ENCODE measurements around the gene OPN3. TPM values are rescaled to one million over a fixed set of nuclear protein-coding genes. Genes with fewer than 3 reads are reported as not detected.

OPN3 gene
- total and polyA plus RNA-seq, 2 of the 4 experiments (the other 2 are of a cell fraction): 16.4 to 21.9 TPM

DNA sequence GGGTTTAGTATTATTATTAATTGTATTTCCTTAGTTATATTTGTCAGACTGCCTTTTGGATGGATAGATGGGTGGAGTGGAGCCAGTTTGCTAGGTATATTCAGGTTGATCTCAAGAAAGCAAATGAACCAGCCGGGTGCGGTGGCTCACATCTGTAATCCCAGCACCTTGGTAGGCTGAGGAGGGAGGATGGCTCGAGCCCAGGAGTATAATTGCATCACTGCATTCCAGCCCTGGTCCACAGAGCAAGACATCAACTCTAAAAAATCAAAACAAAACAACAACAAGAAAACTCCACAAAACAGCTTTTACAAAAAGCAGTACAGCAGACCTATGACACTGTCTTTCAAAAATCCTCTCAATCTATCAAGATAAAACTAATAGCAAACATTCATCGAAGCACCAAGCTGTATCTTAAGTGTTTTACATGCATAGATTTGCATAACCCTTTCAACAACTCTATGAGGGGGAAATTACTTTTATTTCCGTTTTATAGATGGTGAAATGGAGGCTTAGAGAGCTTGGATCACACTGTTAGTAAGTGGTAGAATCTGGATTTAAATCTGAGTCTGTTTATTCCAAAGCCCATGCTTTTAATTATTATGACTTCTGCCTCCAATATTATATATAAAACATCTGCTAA lies 82.5 kb downstream of the OPN3 start:
- POLR2A ChIA-PET (ENCODE audit: unreplicated experiment): no interaction called here
- Histone ChIP-seq H3K4me3 (ENCODE audit: insufficient read depth, low read depth, low read length) (no peak overlapping the region), H3K4ac (ENCODE audit: low read depth, low read length) (no peak overlapping the region), H3K9me3 (ENCODE audit: control insufficient read depth, insufficient read depth, low read length) (no peaks in the 10 kb centered on the region), H3K9ac (ENCODE audit: low read depth, low read length) (no peak overlapping the region), H3K14ac (replicated peaks; ENCODE audit: low read depth, low read length) (no peak overlapping the region), H3K36me3 (ENCODE audit: control insufficient read depth, insufficient read depth, low read length) (no peaks in the 10 kb centered on the region), H2BK120ac (ENCODE audit: low read depth, low read length) (no peak overlapping the region), H3K27me3 (ENCODE audit: control insufficient read depth, insufficient read depth, low read length) (no peaks in the 10 kb centered on the region; the same call in 1 of the 2 replicates), H2BK5ac (ENCODE audit: low read depth, low read length, poor library complexity, severe bottlenecking) (no peak overlapping the region), H3K4me1 (ENCODE audit: control insufficient read depth, insufficient read depth, low read length) (no peaks in the 10 kb centered on the region), H3K23ac (ENCODE audit: low read depth, low read length) (no peak overlapping the region), H4K8ac (ENCODE audit: low read depth in 2 of 2, low read length in 2 of 2) (no peak overlapping the region), H4K91ac (ENCODE audit: insufficient read depth, low read depth, low read length) (no peak overlapping the region), H3K56ac (ENCODE audit: extremely low read depth, insufficient read depth, low read length) (no peak overlapping the region), H4K5ac (ENCODE audit: low read depth, low read length) (no peak overlapping the region), H3K79me1 (ENCODE audit: low read depth in 1 of 2, low read length in 2 of 2) (no peaks in the 10 kb centered on the region), H2BK20ac (ENCODE audit: low read depth, low read length) (no peak overlapping the region), H2AFZ (replicated peaks; ENCODE audit: low read length, poor library complexity) (no peak overlapping the region), H4K20me1 (ENCODE audit: insufficient read depth, low read length) (no peaks in the 10 kb centered on the region), H3K18ac (ENCODE audit: low read depth, low read length) (no peak overlapping the region), H2AK5ac (ENCODE audit: low read depth, low read length) (no peak overlapping the region), H2AK9ac (replicated peaks; ENCODE audit: low read depth, low read length, poor library complexity) (no peak overlapping the region), H3K4me2 (ENCODE audit: low read depth, low read length) (no peak overlapping the region), H3K9me1 (ENCODE audit: insufficient read depth, low read length) (no peaks in the 10 kb centered on the region), H2BK15ac (ENCODE audit: low read depth, low read length) (no peak overlapping the region), H3K27ac (ENCODE audit: insufficient read depth, low read length) (no peak overlapping the region)
- DNase-seq (no peak), ATAC-seq (ENCODE audit: low read depth) (no peak)
- in situ Hi-C loops (cut with MboI; ENCODE audit: low sequenced_read_pairs) (no loop called here), dilution Hi-C loops (cut with HindIII; ENCODE audit: low sequenced_read_pairs, unreplicated experiment) (no loop called here), intact Hi-C loops (cut with micrococcal nuclease) (no loop called here)
- no TSS peak for BruUV-seq (replicated peaks)
- no CpG with 5 or more reads among the region's 5 CpGs for WGBS, 2 experiments (ENCODE audit: extremely low coverage in 2 of 2, insufficient read length in 1 of 2)
- CTCF ChIA-PET: no interaction called here
- TF ChIP-seq RAD21 (IDR thresholded peaks at IDR 0.05; ENCODE audit: low read length) (no peak), FOS (IDR thresholded peaks at IDR 0.05; ENCODE audit: low read depth, low read length) (no peak)
- TF ChIP-seq, protein P1, sequence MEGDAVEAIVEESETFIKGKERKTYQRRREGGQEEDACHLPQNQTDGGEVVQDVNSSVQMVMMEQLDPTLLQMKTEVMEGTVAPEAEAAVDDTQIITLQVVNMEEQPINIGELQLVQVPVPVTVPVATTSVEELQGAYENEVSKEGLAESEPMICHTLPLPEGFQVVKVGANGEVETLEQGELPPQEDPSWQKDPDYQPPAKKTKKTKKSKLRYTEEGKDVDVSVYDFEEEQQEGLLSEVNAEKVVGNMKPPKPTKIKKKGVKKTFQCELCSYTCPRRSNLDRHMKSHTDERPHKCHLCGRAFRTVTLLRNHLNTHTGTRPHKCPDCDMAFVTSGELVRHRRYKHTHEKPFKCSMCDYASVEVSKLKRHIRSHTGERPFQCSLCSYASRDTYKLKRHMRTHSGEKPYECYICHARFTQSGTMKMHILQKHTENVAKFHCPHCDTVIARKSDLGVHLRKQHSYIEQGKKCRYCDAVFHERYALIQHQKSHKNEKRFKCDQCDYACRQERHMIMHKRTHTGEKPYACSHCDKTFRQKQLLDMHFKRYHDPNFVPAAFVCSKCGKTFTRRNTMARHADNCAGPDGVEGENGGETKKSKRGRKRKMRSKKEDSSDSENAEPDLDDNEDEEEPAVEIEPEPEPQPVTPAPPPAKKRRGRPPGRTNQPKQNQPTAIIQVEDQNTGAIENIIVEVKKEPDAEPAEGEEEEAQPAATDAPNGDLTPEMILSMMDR (conservative IDR thresholded peaks at IDR 0.05; ENCODE audit: low read depth, low read length): no peak

All from IMR-90 (cell line).